ENCODE data around the gene FBXL13.

DNA sequence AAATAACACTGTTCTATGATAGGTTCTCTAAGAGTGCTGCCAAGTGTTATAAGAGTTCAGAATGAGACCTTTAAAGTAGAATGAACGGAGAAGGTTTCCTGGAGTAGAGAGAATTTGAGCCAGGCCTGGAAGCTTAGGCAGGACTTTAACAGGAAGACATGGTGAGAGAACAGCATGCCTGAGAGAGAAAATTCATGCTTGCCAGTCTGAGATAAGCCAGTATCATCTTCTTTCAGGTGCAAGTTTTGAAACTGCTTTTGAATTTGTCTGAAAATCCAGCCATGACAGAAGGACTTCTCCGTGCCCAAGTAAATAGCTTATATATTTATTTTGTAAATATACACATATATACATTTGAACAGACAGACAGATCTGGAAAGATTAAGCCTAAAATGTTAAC is 22.4 kb upstream of the FBXL13 start:
- TF ChIP-seq, protein P1, sequence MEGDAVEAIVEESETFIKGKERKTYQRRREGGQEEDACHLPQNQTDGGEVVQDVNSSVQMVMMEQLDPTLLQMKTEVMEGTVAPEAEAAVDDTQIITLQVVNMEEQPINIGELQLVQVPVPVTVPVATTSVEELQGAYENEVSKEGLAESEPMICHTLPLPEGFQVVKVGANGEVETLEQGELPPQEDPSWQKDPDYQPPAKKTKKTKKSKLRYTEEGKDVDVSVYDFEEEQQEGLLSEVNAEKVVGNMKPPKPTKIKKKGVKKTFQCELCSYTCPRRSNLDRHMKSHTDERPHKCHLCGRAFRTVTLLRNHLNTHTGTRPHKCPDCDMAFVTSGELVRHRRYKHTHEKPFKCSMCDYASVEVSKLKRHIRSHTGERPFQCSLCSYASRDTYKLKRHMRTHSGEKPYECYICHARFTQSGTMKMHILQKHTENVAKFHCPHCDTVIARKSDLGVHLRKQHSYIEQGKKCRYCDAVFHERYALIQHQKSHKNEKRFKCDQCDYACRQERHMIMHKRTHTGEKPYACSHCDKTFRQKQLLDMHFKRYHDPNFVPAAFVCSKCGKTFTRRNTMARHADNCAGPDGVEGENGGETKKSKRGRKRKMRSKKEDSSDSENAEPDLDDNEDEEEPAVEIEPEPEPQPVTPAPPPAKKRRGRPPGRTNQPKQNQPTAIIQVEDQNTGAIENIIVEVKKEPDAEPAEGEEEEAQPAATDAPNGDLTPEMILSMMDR (IDR thresholded peaks at IDR 0.05; ENCODE audit: poor library complexity, severe bottlenecking) = no peak
- TF ChIP-seq SMC3 (conservative IDR thresholded peaks at IDR 0.05; ENCODE audit: poor library complexity) (no peak), TAF1 (IDR thresholded peaks at IDR 0.05; ENCODE audit: low read depth) (no peak), EP300 (conservative IDR thresholded peaks at IDR 0.05; ENCODE audit: poor library complexity, severe bottlenecking) (no peak), POLR2AphosphoS5 (IDR thresholded peaks at IDR 0.05) (no peak), RAD21 (conservative IDR thresholded peaks at IDR 0.05) (no peak), EZH2 (IDR thresholded peaks at IDR 0.05; ENCODE audit: borderline replicate concordance, insufficient read depth, low read length, poor library complexity, severe bottlenecking) (no peak), MXI1 (conservative IDR thresholded peaks at IDR 0.05; ENCODE audit: poor library complexity, severe bottlenecking) (no peak)
- TF ChIP-seq, protein P2, sequence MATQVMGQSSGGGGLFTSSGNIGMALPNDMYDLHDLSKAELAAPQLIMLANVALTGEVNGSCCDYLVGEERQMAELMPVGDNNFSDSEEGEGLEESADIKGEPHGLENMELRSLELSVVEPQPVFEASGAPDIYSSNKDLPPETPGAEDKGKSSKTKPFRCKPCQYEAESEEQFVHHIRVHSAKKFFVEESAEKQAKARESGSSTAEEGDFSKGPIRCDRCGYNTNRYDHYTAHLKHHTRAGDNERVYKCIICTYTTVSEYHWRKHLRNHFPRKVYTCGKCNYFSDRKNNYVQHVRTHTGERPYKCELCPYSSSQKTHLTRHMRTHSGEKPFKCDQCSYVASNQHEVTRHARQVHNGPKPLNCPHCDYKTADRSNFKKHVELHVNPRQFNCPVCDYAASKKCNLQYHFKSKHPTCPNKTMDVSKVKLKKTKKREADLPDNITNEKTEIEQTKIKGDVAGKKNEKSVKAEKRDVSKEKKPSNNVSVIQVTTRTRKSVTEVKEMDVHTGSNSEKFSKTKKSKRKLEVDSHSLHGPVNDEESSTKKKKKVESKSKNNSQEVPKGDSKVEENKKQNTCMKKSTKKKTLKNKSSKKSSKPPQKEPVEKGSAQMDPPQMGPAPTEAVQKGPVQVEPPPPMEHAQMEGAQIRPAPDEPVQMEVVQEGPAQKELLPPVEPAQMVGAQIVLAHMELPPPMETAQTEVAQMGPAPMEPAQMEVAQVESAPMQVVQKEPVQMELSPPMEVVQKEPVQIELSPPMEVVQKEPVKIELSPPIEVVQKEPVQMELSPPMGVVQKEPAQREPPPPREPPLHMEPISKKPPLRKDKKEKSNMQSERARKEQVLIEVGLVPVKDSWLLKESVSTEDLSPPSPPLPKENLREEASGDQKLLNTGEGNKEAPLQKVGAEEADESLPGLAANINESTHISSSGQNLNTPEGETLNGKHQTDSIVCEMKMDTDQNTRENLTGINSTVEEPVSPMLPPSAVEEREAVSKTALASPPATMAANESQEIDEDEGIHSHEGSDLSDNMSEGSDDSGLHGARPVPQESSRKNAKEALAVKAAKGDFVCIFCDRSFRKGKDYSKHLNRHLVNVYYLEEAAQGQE (IDR thresholded peaks at IDR 0.05; ENCODE audit: borderline replicate concordance) = no peak

Measured in neural cell (in vitro differentiated cells).